ENCODE data around the gene C22orf23.

DNA sequence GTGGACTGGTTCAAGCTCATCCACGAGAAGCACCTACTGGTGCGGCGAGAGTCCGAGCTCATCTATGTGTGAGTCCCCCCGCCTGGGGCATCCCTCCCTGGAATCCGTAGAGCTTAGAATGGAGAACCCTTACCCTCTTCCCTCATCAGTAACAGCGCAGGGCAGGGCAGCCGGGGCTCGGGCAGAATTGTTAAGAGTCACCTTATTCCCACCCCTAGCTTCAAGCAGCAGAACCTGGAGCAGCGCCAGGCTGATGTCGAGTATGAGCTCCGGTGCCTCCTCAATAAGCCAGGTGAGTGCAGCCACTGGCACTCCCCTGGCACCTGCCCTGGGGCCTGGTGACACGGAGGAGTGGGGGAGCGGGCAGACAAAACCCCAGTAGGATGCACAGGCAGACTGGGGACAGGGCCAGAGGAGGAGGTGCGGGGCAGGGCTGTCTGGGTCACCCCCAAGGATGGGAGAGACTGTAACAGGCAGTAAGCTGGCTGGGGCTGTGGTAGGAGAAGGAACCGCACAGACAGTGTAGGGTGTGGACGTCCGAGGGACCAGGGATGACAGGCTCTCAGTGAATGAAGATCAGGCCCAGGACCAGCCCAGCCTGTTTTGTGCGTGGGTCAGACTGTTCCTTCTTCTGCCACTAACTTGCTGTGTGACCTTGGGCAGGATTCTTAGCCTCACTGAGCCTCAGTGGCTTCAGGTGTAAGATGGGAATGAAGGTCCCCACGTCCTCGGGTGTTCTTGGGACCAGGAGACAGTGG, 20.4 kb downstream of the C22orf23 start:
- no peak for TF ChIP-seq ZNF404 (tag by site-specific recombination; IDR thresholded peaks at IDR 0.05)
- TF ChIP-seq ZNF174 (tag by site-specific recombination; IDR thresholded peaks at IDR 0.05): no peak
- TF ChIP-seq ZNF704 (tag by site-specific recombination; IDR thresholded peaks at IDR 0.05): no peak
- no peak for TF ChIP-seq CTCF (tag by site-specific recombination; IDR thresholded peaks at IDR 0.05)
- no peak for TF ChIP-seq ZNF114 (tag by site-specific recombination; IDR thresholded peaks at IDR 0.05)
- no peak for TF ChIP-seq ZIC2 (tag by site-specific recombination; IDR thresholded peaks at IDR 0.05)
- TF ChIP-seq ZNF175 (tag by site-specific recombination; IDR thresholded peaks at IDR 0.05): no peak
- no peak for TF ChIP-seq ZNF211 (tag by site-specific recombination; IDR thresholded peaks at IDR 0.05; ENCODE audit: low read depth)
- TF ChIP-seq, protein P1, sequence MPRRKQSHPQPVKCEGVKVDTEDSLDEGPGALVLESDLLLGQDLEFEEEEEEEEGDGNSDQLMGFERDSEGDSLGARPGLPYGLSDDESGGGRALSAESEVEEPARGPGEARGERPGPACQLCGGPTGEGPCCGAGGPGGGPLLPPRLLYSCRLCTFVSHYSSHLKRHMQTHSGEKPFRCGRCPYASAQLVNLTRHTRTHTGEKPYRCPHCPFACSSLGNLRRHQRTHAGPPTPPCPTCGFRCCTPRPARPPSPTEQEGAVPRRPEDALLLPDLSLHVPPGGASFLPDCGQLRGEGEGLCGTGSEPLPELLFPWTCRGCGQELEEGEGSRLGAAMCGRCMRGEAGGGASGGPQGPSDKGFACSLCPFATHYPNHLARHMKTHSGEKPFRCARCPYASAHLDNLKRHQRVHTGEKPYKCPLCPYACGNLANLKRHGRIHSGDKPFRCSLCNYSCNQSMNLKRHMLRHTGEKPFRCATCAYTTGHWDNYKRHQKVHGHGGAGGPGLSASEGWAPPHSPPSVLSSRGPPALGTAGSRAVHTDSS (tag by site-specific recombination; IDR thresholded peaks at IDR 0.05): no peak
- no peak for TF ChIP-seq ATF2 (tag by site-specific recombination; IDR thresholded peaks at IDR 0.05; ENCODE audit: low read depth)
